ENCODE results near the gene FOXE3.

DNA sequence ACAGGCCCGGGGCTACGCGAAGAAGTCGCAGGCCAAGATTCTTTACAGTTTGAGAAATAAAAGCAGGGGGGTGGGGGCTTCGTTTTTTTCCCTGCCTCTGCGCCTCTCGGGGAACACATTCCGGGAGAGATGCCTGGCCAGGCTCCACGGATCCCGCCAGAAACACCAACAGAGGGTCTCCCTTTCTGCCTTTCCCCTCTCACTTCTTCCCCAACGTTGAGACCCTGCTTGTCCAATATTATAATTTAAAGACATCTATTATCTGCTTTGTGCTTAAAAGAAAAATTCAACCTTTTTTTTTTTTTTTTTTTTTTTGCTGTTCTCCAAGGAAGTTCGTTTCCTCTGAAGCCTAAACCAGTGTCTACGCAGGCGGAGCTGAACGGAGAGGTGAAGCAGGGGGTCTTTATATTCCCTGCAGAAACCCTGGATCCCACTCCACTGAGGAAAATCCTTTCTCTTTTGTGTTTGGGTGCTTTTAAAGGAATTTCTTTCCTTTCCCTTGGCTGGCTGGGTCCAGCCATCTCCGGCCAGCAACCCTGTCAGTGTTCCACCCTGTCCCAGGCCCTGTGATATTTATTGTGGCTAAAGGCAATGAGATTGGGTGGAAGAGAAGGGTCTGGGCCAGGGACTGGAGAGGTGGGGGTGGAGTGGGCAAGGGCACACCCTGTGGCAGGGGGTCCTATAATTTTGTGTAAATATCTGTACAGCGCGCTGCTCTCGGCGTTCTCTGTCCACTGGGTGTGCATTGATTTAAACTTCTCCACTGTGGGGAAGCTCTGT lies 23.9 kb downstream of the FOXE3 start:
- no peak for TF ChIP-seq POLR2A (IDR thresholded peaks at IDR 0.05)
- TF ChIP-seq, protein P1, sequence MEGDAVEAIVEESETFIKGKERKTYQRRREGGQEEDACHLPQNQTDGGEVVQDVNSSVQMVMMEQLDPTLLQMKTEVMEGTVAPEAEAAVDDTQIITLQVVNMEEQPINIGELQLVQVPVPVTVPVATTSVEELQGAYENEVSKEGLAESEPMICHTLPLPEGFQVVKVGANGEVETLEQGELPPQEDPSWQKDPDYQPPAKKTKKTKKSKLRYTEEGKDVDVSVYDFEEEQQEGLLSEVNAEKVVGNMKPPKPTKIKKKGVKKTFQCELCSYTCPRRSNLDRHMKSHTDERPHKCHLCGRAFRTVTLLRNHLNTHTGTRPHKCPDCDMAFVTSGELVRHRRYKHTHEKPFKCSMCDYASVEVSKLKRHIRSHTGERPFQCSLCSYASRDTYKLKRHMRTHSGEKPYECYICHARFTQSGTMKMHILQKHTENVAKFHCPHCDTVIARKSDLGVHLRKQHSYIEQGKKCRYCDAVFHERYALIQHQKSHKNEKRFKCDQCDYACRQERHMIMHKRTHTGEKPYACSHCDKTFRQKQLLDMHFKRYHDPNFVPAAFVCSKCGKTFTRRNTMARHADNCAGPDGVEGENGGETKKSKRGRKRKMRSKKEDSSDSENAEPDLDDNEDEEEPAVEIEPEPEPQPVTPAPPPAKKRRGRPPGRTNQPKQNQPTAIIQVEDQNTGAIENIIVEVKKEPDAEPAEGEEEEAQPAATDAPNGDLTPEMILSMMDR (IDR thresholded peaks at IDR 0.05 in 4 of 5, conservative IDR thresholded peaks at IDR 0.05 in 1 of 5), result no peak

All from gastrocnemius medialis (tissue), 4 donors.